Measurements from ENCODE around the gene RAD51B. TPM values are rescaled to one million over a fixed set of nuclear protein-coding genes. Genes with fewer than 3 reads are reported as not detected.

The RAD51B gene
- total RNA-seq, 3 donors from 2014 or later, result 10.6 to 77.6 (median 33.8) TPM

DNA sequence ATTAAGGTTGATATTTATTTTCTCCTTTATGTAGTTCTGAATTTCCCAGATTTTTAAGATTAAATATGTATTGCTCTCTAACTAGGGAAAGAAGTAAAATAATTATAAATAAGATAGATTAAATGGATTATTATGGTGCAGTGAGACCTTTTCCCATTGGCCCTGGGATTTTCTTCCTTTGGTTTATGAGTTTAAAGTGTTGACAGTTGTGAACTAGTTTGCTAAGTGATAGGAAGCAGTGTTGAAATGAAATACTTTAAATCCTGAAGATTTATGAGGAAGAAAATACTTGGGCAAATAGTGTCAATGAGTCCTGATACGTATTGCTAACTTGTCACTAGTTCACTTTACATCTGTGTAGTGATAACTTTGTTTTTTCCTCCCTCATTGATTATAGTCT, 188.9 kb downstream of the RAD51B start:
- H3K4me3 ChIP-seq, result no peak overlapping the region
- no peaks in the 10 kb centered on the region for H3K9me3 ChIP-seq
- DNase-seq (ENCODE audit: low spot score in 2 of 2), result no peak
- intact Hi-C loops (cut with DNase I; ENCODE audit: low total_unique reads), result no loop called here
- H3K36me3 ChIP-seq, result no peaks in the 10 kb centered on the region
- no peak overlapping the region for H3K27ac ChIP-seq
- no peaks in the 10 kb centered on the region for H3K27me3 ChIP-seq
- TF ChIP-seq, protein P1, sequence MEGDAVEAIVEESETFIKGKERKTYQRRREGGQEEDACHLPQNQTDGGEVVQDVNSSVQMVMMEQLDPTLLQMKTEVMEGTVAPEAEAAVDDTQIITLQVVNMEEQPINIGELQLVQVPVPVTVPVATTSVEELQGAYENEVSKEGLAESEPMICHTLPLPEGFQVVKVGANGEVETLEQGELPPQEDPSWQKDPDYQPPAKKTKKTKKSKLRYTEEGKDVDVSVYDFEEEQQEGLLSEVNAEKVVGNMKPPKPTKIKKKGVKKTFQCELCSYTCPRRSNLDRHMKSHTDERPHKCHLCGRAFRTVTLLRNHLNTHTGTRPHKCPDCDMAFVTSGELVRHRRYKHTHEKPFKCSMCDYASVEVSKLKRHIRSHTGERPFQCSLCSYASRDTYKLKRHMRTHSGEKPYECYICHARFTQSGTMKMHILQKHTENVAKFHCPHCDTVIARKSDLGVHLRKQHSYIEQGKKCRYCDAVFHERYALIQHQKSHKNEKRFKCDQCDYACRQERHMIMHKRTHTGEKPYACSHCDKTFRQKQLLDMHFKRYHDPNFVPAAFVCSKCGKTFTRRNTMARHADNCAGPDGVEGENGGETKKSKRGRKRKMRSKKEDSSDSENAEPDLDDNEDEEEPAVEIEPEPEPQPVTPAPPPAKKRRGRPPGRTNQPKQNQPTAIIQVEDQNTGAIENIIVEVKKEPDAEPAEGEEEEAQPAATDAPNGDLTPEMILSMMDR (IDR thresholded peaks at IDR 0.05), result no peak
- TF ChIP-seq POLR2A (IDR thresholded peaks at IDR 0.05), result no peak
- no peak for TF ChIP-seq POLR2AphosphoS5 (IDR thresholded peaks at IDR 0.05)
- H3K4me1 ChIP-seq, result no peaks in the 10 kb centered on the region

DNA sequence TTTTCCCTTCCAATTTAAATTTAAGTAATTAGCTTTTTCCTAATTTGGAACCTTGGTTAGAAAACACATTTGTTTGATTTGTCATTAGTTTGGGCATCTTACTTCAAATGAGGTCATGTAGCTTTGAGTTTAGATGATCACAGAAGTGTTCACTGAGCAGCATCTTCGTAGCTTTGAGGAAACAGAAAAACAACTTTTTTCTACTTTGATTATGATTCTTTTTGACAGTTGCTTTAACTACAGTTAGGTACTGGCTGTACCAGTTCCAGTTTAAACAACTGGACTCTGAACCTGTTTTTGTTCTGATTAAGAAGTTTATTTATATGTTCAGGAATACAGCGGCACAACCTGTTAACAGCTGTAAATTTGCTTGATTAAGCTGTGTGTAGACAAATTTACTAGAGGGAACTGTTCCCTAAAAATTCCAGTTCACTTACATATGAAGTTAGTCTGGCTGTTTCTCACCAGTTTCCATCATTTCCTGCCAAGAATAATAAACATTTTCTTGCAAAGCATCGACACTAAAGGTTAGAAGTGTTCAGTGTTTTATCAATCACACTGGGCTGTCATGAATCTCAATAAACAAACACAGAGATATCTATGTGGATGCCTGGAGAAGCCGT, 191.9 kb downstream of the RAD51B start:
- DNase-seq (ENCODE audit: low spot score in 2 of 2), result no peak
- H3K4me1 ChIP-seq, result no peaks in the 10 kb centered on the region
- H3K27ac ChIP-seq, result no peak overlapping the region
- TF ChIP-seq POLR2A (IDR thresholded peaks at IDR 0.05) (no peak), POLR2AphosphoS5 (IDR thresholded peaks at IDR 0.05) (no peak)
- TF ChIP-seq, protein P1 (IDR thresholded peaks at IDR 0.05), result no peak
- intact Hi-C loops (cut with DNase I; ENCODE audit: low total_unique reads), result no loop called here
- H3K36me3 ChIP-seq, result no peaks in the 10 kb centered on the region
- H3K4me3 ChIP-seq, result no peak overlapping the region
- no peaks in the 10 kb centered on the region for H3K27me3 ChIP-seq
- no peaks in the 10 kb centered on the region for H3K9me3 ChIP-seq

DNA sequence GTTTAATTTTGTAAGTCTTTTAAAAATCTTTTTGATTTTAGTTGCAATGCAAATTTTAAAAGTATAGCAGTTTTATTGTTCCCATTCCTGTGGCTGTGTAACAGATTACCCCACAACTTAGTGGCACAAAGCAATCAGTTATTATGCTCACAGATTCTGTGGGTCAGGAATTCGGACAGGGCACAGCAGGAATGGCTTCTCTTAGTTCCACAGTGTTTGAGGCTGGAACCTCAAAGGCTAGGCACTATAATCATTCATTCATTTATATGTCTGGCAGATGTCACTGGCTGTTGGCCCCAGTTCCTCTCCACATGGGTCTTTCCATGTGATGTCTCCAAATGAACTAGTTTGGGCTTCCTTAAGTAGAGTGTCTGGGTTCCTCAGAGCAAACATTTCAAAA, 193.3 kb downstream of the RAD51B start:
- Histone ChIP-seq H3K9me3 (no peaks in the 10 kb centered on the region), H3K27me3 (no peaks in the 10 kb centered on the region), H3K27ac (no peak overlapping the region), H3K4me3 (no peak overlapping the region), H3K36me3 (no peaks in the 10 kb centered on the region), H3K4me1 (no peaks in the 10 kb centered on the region)
- TF ChIP-seq POLR2AphosphoS5 (IDR thresholded peaks at IDR 0.05), result no peak
- TF ChIP-seq POLR2A (IDR thresholded peaks at IDR 0.05), result no peak
- TF ChIP-seq, protein P1 (IDR thresholded peaks at IDR 0.05), result no peak
- DNase-seq (ENCODE audit: low spot score in 2 of 2), result no peak
- intact Hi-C loops (cut with DNase I; ENCODE audit: low total_unique reads), result no loop called here

DNA sequence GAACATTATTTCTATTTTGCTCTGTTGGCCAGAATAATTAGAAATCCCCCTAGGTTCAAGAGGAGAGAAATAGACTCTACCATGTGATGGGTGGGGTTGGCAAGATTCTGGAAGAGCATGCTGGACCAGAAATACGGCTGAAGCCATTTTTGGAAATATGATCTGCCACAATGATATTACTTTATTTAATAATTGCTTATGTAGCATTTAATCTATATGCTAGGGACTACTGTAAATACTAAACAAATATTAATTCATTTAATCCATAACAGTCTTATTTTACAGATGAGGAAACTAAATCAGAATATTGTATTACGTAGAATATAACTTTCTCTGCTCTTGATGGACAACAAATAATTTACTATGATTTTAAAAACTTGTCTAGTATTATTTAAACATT, 193.7 kb downstream of the RAD51B start:
- H3K36me3 ChIP-seq, result no peaks in the 10 kb centered on the region
- intact Hi-C loops (cut with DNase I; ENCODE audit: low total_unique reads), result no loop called here
- TF ChIP-seq, protein P1 (IDR thresholded peaks at IDR 0.05), result no peak
- TF ChIP-seq POLR2AphosphoS5 (IDR thresholded peaks at IDR 0.05), result no peak
- TF ChIP-seq POLR2A (IDR thresholded peaks at IDR 0.05), result no peak
- no peaks in the 10 kb centered on the region for H3K9me3 ChIP-seq
- H3K27me3 ChIP-seq, result no peaks in the 10 kb centered on the region
- H3K4me3 ChIP-seq, result no peak overlapping the region
- H3K4me1 ChIP-seq, result no peaks in the 10 kb centered on the region
- H3K27ac ChIP-seq, result no peak overlapping the region
- no peak for DNase-seq (ENCODE audit: low spot score in 2 of 2)

DNA sequence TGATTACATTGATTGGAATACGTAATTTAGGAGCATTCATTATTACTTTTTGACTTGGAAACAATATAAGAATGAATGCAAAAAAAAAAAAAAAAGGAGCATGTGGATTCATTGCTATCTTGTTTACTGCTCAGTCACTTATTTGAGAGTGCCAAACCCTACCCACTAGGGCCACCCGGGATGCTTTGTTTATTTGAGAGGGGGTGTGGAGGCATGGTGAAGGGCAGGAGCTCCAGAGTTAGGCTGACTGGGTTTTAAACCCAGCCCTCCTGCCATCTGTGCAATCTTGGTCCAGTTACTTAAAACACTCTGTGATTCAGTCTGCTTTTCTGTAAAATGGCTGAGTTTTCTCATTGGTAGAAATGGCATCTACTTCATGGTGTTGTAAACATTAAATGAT, 195.2 kb downstream of the RAD51B start:
- no peak for DNase-seq (ENCODE audit: low spot score in 2 of 2)
- intact Hi-C loops (cut with DNase I; ENCODE audit: low total_unique reads), result no loop called here
- no peak overlapping the region for H3K27ac ChIP-seq
- no peaks in the 10 kb centered on the region for H3K27me3 ChIP-seq
- H3K4me1 ChIP-seq, result no peaks in the 10 kb centered on the region
- no peaks in the 10 kb centered on the region for H3K36me3 ChIP-seq
- TF ChIP-seq POLR2AphosphoS5 (IDR thresholded peaks at IDR 0.05) (no peak), POLR2A (IDR thresholded peaks at IDR 0.05) (no peak)
- TF ChIP-seq, protein P1 (IDR thresholded peaks at IDR 0.05), result no peak
- H3K9me3 ChIP-seq, result no peaks in the 10 kb centered on the region
- no peak overlapping the region for H3K4me3 ChIP-seq
